PFSK-1 (cell line): ENCODE results near the gene CTSW.

Experiments used
- FOXP2 ChIP-seq: optimal IDR thresholded peaks from 2 replicates; pipeline ENCODE3; 2011; ENCODE audit warnings: borderline replicate concordance, control low read depth, inconsistent platforms; ENCODE audit not compliant: insufficient read depth; ENCODE audit errors: extremely low read length, extremely low read depth
- POLR2AphosphoS5 ChIP-seq: IDR thresholded peaks from 2 replicates; pipeline ENCODE4 v1.6.1; 2012; ENCODE audit warnings: low read depth, mild to moderate bottlenecking, control low read depth, low read length, moderate library complexity
- SIN3A ChIP-seq: IDR thresholded peaks from 2 replicates; pipeline ENCODE4 v1.6.1; 2012; ENCODE audit warnings: mild to moderate bottlenecking, low read length, moderate library complexity, borderline replicate concordance; ENCODE audit not compliant: insufficient read depth
- TAF1 ChIP-seq: IDR thresholded peaks from 2 replicates; pipeline ENCODE4 v1.6.1; 2012; ENCODE audit warnings: low read length, control low read depth, borderline replicate concordance; ENCODE audit not compliant: insufficient read depth
- TF ChIP-seq, protein P1 (sequence below), 2 experiments: IDR thresholded peaks; 2 replicates each; pipeline versions ENCODE4 v1.6.1 to v1.8.0; 2011 to 2012; ENCODE audit warnings: low read depth in 2 of 2, low read length in 2 of 2, control low read depth in 1 of 2, inconsistent platforms in 1 of 2, mild to moderate bottlenecking in 1 of 2, moderate library complexity in 1 of 2; ENCODE audit not compliant: insufficient read depth in 1 of 2

CTSW gene

DNA sequence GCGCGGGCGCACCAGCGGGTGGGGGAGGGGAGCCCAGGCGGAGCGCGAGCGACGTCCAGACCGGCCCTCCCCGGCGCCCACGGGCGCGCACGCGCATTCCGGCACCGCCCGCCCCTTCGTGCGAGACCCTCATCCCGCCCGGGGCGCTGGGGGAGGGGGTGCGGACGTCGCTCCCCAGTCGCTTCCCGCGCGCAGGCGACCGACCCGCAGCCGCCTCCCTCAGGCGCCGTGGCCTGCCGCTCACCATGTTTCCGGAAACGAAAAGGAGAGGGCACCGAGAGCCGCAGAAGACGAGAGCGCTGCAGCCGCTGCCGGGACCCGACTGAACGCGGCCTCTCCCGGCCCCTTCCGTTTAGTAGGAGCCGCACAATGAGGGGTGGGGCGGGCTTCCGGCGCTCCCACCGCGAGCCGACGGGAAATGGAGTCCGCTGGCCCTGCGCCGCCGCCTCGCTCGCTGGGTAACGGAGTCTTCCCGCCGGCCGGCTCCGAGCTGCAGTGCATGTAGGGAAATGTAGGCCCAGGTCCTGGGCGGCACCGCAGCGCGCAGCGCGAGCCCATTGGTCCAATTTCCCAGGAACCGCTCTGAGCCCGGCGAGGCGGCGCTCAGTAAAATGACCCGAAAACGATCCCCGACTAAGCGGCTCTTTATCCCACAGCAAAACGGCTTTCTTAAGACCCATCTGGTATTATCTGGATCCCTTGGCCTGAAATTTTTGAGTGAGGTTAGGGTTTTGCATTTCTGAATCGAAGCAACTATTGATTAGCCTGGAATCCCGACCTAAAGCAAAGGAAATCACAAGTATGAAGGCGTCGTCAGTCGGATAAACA lies 21.6 kb upstream of the CTSW start, which contains the start of gene CFL1:
Gene CFL1 (minus strand): TSS at position 328 of the 828 bp plus-strand sequence. CDS start 81 bp downstream, at position 247.
- TF ChIP-seq POLR2AphosphoS5 (peak; percentile 100), TAF1 (peak; percentile 97), FOXP2 (no peak), SIN3A (peak; percentile 96; the same call in 1 of the 2 replicates)
- TF ChIP-seq, protein P1, sequence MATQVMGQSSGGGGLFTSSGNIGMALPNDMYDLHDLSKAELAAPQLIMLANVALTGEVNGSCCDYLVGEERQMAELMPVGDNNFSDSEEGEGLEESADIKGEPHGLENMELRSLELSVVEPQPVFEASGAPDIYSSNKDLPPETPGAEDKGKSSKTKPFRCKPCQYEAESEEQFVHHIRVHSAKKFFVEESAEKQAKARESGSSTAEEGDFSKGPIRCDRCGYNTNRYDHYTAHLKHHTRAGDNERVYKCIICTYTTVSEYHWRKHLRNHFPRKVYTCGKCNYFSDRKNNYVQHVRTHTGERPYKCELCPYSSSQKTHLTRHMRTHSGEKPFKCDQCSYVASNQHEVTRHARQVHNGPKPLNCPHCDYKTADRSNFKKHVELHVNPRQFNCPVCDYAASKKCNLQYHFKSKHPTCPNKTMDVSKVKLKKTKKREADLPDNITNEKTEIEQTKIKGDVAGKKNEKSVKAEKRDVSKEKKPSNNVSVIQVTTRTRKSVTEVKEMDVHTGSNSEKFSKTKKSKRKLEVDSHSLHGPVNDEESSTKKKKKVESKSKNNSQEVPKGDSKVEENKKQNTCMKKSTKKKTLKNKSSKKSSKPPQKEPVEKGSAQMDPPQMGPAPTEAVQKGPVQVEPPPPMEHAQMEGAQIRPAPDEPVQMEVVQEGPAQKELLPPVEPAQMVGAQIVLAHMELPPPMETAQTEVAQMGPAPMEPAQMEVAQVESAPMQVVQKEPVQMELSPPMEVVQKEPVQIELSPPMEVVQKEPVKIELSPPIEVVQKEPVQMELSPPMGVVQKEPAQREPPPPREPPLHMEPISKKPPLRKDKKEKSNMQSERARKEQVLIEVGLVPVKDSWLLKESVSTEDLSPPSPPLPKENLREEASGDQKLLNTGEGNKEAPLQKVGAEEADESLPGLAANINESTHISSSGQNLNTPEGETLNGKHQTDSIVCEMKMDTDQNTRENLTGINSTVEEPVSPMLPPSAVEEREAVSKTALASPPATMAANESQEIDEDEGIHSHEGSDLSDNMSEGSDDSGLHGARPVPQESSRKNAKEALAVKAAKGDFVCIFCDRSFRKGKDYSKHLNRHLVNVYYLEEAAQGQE (IDR thresholded peaks at IDR 0.05; ENCODE audit: insufficient read depth in 1 of 2, low read depth in 2 of 2, low read length in 2 of 2): peak in 1 of 2 experiments; percentile 64; a peak in 1 of 4 replicates

DNA sequence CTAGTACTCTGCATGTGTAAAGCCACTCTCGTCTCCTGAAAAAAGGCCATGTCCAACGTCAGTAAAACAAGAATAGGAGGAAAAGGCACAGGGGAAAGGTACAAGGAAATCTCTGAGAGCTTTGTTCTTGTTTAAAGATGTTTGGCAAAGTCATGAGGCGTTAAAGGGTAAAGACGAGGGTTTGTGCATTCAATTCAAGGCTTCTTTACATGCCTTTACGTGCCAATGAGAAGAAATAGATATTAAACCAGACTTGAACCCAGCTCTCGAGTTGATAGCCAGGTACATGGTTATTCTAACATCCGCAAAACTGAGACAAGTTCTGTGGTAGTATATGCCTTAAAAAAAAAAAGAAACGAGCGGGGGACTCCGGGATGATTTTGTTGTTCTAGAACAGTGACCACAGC lies 21.0 kb upstream of the CTSW start:
- TF ChIP-seq TAF1 (no peak), FOXP2 (no peak), POLR2AphosphoS5 (no peak), SIN3A (no peak)
- TF ChIP-seq, protein P1 (IDR thresholded peaks at IDR 0.05; ENCODE audit: insufficient read depth in 1 of 2, low read depth in 2 of 2, low read length in 2 of 2): no peak

DNA sequence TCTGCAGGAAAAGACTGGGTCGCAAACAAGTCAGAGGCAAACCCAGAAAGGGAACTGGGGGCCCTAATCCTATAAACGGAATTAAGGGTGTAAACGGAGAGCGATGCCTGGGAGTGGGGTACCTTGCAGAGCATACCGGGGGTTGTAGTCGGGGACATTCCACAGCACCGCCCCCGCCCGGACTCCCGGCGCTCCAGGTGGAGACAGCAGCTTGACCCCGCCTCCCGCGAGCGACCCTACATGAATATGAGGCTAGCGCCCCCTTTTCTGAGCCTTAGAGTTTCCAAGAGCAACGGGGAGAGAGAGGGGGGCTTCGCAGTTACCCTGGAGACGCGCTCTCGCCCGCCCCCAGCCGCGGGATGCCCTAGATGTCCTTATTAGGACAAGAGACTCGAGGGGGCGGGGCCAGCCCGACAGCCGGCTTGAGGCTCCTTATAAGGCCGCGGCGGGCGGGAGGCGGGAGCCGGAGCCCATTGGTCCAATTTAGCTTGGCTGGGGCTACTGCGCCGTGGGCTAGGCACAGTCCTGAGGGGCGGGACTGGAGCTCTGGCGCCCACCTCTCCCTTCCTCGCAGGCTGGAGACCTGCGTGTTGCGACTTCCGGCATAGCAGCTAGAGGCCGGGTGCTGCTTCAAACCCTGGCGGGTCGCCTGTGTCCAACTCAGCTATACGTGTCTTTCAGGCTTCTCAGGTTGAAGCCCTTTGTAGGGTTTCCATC lies 20.4 kb upstream of the CTSW start:
- TF ChIP-seq TAF1 (peak; percentile 85; the same call in 1 of the 2 replicates), FOXP2 (no peak), POLR2AphosphoS5 (peak; percentile 83)
- TF ChIP-seq, protein P1 (IDR thresholded peaks at IDR 0.05; ENCODE audit: insufficient read depth in 1 of 2, low read depth in 2 of 2, low read length in 2 of 2): peak in 1 of 2 experiments; percentile 5; a peak in 1 of 4 replicates

- 0 out of 2 replicates have a peak, but pooled peaks have one; percentile 10 for TF ChIP-seq SIN3A
- TF ChIP-seq, protein P1 (IDR thresholded peaks at IDR 0.05; ENCODE audit: insufficient read depth in 1 of 2, low read depth in 2 of 2, low read length in 2 of 2): no peak
Observed at GRCh38 chr11:65859812-65860277, 19.8 kb upstream of the CTSW start.
